Measurements from ENCODE around the gene MYD88. TPM values are rescaled to one million over a fixed set of nuclear protein-coding genes. Genes with fewer than 3 reads are reported as not detected.

Gene MYD88
- total RNA-seq, 1 experiment from 2014 or later = 19.2 TPM

DNA sequence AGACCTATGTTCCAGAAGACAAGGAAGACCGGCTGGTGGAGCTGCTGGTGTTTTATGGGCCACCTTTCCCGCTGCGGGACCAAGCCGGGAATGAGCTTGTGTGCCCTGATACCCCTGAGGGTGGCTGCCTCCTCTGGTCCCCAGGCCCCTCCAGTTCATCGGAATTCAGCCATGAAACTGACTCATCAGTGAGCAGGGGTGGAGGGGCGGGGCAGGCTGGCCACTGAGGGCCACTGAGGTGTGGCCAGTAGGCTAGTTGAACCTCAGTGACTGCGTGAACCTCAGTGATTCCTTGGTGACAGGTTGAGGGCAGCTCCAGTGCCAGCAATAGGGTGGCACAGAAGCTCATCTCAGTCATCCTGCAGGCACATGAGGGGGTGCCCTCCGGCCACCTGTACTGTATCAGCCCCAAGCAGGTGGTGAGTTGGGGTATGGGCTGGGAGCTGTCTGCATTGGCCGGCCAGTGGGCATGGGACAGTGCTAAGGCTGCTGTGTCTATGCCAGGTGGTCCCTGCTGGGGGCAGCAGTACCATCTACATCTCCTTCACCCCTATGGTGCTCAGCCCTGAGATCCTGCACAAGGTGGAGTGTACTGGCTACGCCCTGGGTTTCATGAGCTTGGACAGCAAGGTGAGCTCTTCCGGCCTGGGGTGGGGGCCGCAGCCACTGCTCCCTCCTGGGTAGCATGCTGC lies 21.8 kb upstream of the MYD88 start:
- no peak for ATAC-seq
- POLR2A ChIA-PET = no interaction called here

DNA sequence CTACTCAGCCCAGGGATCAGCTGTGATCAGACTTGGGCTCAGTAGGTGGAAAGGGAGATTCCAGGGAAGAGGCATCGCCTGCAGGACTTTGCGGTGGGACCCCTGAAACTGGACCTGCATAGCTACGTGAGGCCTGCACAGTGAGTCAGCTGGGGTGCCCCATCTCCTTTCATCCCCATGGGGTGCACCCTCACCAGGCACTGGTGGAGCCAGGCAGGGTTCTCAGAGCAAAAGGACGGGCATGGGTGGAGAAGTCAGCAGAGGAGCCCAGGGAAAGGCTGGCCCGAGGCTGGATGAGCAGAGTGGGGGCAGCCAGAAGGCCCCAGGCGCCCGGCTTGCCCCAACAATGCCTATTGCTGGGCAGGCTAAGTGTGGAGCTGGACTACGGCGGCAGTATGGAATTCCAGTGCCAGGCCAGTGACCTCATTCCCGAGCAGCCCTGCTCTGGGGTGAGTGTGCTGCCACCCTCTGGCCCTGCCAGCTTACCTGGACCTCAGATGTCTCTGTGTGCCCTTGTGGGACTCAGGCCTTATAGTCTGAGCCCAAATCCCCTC lies 21.2 kb upstream of the MYD88 start:
- TF ChIP-seq IRF2 (CRISPR knock-in tag; IDR thresholded peaks at IDR 0.05; ENCODE audit: borderline replicate concordance, low read depth) (no peak), JUN (CRISPR knock-in tag; IDR thresholded peaks at IDR 0.05) (no peak), ZBTB21 (CRISPR knock-in tag; IDR thresholded peaks at IDR 0.05; ENCODE audit: borderline replicate concordance) (no peak), ZNF263 (CRISPR knock-in tag; IDR thresholded peaks at IDR 0.05; ENCODE audit: low read depth) (no peak), FOXJ3 (CRISPR knock-in tag; IDR thresholded peaks at IDR 0.05; ENCODE audit: borderline replicate concordance) (no peak), ESRRA (CRISPR knock-in tag; IDR thresholded peaks at IDR 0.05; ENCODE audit: borderline replicate concordance) (no peak), ZNF317 (CRISPR knock-in tag; IDR thresholded peaks at IDR 0.05; ENCODE audit: borderline replicate concordance, low read depth) (no peak)
- TF ChIP-seq, protein P1, sequence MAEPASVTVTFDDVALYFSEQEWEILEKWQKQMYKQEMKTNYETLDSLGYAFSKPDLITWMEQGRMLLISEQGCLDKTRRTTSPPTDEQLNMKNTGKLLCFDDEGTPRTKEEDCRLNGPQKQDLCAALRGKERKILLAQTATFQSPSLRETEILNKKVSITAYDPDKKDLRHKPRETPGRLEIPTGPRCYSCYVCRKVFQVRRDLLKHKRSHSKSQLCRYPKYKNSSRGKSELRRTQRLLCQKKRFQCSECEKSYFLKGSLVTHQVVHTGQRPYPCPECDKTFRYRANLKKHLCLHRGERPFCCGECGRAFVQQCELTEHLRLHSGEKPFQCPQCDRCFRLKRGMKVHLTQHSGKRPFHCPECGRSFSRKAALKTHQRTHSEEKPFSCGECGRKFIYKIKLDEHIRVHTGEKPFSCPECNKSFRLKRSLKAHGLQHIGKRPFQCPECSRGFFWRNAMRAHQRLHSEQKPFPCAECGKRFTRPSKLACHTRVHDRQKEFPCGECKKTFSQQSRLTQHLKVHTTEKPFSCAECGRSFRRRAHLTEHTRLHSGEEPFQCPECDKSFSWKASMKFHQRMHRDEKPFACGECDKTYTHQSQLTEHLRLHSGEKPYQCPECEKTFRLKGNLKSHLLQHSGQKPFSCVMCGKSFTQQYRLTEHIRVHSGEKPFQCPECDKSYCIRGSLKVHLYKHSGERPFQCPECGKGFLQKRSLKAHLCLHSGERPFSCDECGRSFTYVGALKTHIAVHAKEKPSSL (CRISPR knock-in tag; conservative IDR thresholded peaks at IDR 0.05) = no peak
- TF ChIP-seq, protein P2, sequence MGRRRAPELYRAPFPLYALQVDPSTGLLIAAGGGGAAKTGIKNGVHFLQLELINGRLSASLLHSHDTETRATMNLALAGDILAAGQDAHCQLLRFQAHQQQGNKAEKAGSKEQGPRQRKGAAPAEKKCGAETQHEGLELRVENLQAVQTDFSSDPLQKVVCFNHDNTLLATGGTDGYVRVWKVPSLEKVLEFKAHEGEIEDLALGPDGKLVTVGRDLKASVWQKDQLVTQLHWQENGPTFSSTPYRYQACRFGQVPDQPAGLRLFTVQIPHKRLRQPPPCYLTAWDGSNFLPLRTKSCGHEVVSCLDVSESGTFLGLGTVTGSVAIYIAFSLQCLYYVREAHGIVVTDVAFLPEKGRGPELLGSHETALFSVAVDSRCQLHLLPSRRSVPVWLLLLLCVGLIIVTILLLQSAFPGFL (CRISPR knock-in tag; IDR thresholded peaks at IDR 0.05; ENCODE audit: borderline replicate concordance) = no peak
- TF ChIP-seq, protein P3, sequence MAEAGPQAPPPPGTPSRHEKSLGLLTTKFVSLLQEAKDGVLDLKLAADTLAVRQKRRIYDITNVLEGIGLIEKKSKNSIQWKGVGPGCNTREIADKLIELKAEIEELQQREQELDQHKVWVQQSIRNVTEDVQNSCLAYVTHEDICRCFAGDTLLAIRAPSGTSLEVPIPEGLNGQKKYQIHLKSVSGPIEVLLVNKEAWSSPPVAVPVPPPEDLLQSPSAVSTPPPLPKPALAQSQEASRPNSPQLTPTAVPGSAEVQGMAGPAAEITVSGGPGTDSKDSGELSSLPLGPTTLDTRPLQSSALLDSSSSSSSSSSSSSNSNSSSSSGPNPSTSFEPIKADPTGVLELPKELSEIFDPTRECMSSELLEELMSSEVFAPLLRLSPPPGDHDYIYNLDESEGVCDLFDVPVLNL (CRISPR knock-in tag; IDR thresholded peaks at IDR 0.05; ENCODE audit: borderline replicate concordance, low read depth) = no peak
- TF ChIP-seq, protein P4, sequence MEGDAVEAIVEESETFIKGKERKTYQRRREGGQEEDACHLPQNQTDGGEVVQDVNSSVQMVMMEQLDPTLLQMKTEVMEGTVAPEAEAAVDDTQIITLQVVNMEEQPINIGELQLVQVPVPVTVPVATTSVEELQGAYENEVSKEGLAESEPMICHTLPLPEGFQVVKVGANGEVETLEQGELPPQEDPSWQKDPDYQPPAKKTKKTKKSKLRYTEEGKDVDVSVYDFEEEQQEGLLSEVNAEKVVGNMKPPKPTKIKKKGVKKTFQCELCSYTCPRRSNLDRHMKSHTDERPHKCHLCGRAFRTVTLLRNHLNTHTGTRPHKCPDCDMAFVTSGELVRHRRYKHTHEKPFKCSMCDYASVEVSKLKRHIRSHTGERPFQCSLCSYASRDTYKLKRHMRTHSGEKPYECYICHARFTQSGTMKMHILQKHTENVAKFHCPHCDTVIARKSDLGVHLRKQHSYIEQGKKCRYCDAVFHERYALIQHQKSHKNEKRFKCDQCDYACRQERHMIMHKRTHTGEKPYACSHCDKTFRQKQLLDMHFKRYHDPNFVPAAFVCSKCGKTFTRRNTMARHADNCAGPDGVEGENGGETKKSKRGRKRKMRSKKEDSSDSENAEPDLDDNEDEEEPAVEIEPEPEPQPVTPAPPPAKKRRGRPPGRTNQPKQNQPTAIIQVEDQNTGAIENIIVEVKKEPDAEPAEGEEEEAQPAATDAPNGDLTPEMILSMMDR (IDR thresholded peaks at IDR 0.05) = no peak
- TF ChIP-seq, protein P5, sequence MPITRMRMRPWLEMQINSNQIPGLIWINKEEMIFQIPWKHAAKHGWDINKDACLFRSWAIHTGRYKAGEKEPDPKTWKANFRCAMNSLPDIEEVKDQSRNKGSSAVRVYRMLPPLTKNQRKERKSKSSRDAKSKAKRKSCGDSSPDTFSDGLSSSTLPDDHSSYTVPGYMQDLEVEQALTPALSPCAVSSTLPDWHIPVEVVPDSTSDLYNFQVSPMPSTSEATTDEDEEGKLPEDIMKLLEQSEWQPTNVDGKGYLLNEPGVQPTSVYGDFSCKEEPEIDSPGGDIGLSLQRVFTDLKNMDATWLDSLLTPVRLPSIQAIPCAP (CRISPR knock-in tag; IDR thresholded peaks at IDR 0.05) = no peak
- Mint-ChIP-seq H3K9me3 (no peaks in the 10 kb centered on the region), H3K36me3 (peaks cover 4% of the 10 kb centered on the region; the same call in 1 of the 2 replicates), H3K27me3 (ENCODE audit: low read depth) (peaks cover 6% of the 10 kb centered on the region), H3K4me1 (no peaks in the 10 kb centered on the region), H3K27ac (no peak overlapping the region), H3K4me3 (no peak overlapping the region)
- ChIA-PET POLR2A (no interaction called here), CTCF (interaction anchor here (0.6 to 2.8 kb wide), 14 partner anchors 8 to 229 kb away, joined by 3 to 10 read pairs (median 3); partner anchors contain the start of genes ACAA1, PLCD1 and XYLB)
- DNase-seq (ENCODE audit: low spot score) = no peak
- peak; percentile 16 for ATAC-seq

More for the DNA sequence above, 21.8 kb upstream of the MYD88 start:
- no peaks in the 10 kb centered on the region; the same call in 1 of the 2 replicates for H3K36me3 Mint-ChIP-seq
- CTCF ChIA-PET = interaction anchor here (1.0 to 2.8 kb wide), 11 partner anchors 9 to 230 kb away, joined by 3 to 10 read pairs (median 3); partner anchors contain the start of genes ACAA1, PLCD1 and XYLB
- H3K9me3 Mint-ChIP-seq = no peaks in the 10 kb centered on the region
- peaks cover 6% of the 10 kb centered on the region for H3K27me3 Mint-ChIP-seq (ENCODE audit: low read depth)
- H3K4me1 Mint-ChIP-seq = no peaks in the 10 kb centered on the region
- peak; percentile 5 for DNase-seq (ENCODE audit: low spot score)
- no peak overlapping the region for H3K4me3 Mint-ChIP-seq
- no peak overlapping the region for H3K27ac Mint-ChIP-seq
- TF ChIP-seq EMX1 (CRISPR knock-in tag; IDR thresholded peaks at IDR 0.05) = no peak
- no peak for TF ChIP-seq OVOL2 (CRISPR knock-in tag; IDR thresholded peaks at IDR 0.05; ENCODE audit: borderline replicate concordance)
- TF ChIP-seq MXD4 (CRISPR knock-in tag; IDR thresholded peaks at IDR 0.05; ENCODE audit: borderline replicate concordance) = no peak
- TF ChIP-seq ELF4 (CRISPR knock-in tag; IDR thresholded peaks at IDR 0.05; ENCODE audit: low read depth) = no peak
- TF ChIP-seq ZNF317 (CRISPR knock-in tag; IDR thresholded peaks at IDR 0.05; ENCODE audit: borderline replicate concordance, low read depth) = no peak
- no peak for TF ChIP-seq ZNF219 (CRISPR knock-in tag; IDR thresholded peaks at IDR 0.05; ENCODE audit: borderline replicate concordance)
- TF ChIP-seq, protein P6, sequence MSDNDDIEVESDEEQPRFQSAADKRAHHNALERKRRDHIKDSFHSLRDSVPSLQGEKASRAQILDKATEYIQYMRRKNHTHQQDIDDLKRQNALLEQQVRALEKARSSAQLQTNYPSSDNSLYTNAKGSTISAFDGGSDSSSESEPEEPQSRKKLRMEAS (CRISPR knock-in tag; IDR thresholded peaks at IDR 0.05) = no peak
- TF ChIP-seq ZNF232 (CRISPR knock-in tag; IDR thresholded peaks at IDR 0.05) = no peak
- no peak for TF ChIP-seq GRHL2 (CRISPR knock-in tag; IDR thresholded peaks at IDR 0.05; ENCODE audit: insufficient replicate concordance, severe bottlenecking)
- no peak for TF ChIP-seq ZBTB21 (CRISPR knock-in tag; IDR thresholded peaks at IDR 0.05; ENCODE audit: borderline replicate concordance)
- TF ChIP-seq, protein P7, sequence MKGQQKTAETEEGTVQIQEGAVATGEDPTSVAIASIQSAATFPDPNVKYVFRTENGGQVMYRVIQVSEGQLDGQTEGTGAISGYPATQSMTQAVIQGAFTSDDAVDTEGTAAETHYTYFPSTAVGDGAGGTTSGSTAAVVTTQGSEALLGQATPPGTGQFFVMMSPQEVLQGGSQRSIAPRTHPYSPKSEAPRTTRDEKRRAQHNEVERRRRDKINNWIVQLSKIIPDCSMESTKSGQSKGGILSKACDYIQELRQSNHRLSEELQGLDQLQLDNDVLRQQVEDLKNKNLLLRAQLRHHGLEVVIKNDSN (CRISPR knock-in tag; IDR thresholded peaks at IDR 0.05) = no peak
